Lower lobe of right lung (tissue), 2 donors: ENCODE data around the gene NCF4. TPM values are rescaled to one million over a fixed set of nuclear protein-coding genes. Genes with fewer than 3 reads are reported as not detected.

Experiments
- ATAC-seq, 2 donors: fragments of 200-7000 bp; cut with Tn5 transposase; one replicate each; pipeline ENCODE4 v1.9.1; 2020 to 2022; ENCODE audit warnings: mild to moderate bottlenecking in 2 of 2, moderate library complexity in 2 of 2
- DNase-seq: peaks from one replicate; pipeline ENCODE4 v3.0.0-alpha.2; 2020
- H3K27ac ChIP-seq: fragments of 200-600 bp; one replicate; pipeline ENCODE4 v1.8.0; 2022
- H3K27me3 ChIP-seq: fragments of 200-600 bp; one replicate; pipeline ENCODE4 v1.8.0; 2022; ENCODE audit warnings: low read depth
- H3K36me3 ChIP-seq: fragments of 200-600 bp; one replicate; pipeline ENCODE4 v1.8.0; 2022; ENCODE audit warnings: mild to moderate bottlenecking
- H3K4me1 ChIP-seq: fragments of 200-600 bp; one replicate; pipeline ENCODE4 v1.8.0; 2022
- H3K4me3 ChIP-seq: fragments of 200-600 bp; one replicate; pipeline ENCODE4 v1.8.0; 2022; ENCODE audit warnings: mild to moderate bottlenecking
- H3K9me3 ChIP-seq: fragments of 200-600 bp; one replicate; pipeline ENCODE4 v1.8.0; 2022
- CTCF ChIP-seq: fragments of 200-600 bp; IDR thresholded peaks from one replicate; pipeline ENCODE4 v1.8.0; 2022; ENCODE audit warnings: antibody characterized with exemption, mild to moderate bottlenecking
- intact Hi-C: fragments of 100-400 bp; cut with DNase I; formaldehyde crosslinking; loops from one replicate; pipeline ENCODE4 v1.11.0; 2022
- total RNA-seq: library from RNA; stranded (reverse); fragmentation: NEBNext Ultra II Directional; extraction: Animal tissue kit (Norgen Biotek cat#: 25700); gene quantifications from one replicate; pipeline ENCODE4 v1.2.1, GENCODE V29; 2021
- donor health status: DM: no; HTN: yes; CAD: no; lungs with severe emphysema.

Gene NCF4
- total RNA-seq, 1 donor from 2014 or later, result 55.3 TPM

GRCh38 chr22:36830601-36831000 is 30.2 kb upstream of the NCF4 start:
- no peak overlapping the region for H3K4me3 ChIP-seq
- H3K4me1 ChIP-seq, result peaks cover 5% of the 10 kb centered on the region
- DNase-seq (no peak), ATAC-seq (no peak)
- H3K27me3 ChIP-seq, result peaks cover 25% of the 10 kb centered on the region
- no peak overlapping the region for H3K27ac ChIP-seq
- no peak for TF ChIP-seq CTCF
- intact Hi-C loops, result no loop called here
- H3K36me3 ChIP-seq, result no peaks in the 10 kb centered on the region
- no peaks in the 10 kb centered on the region for H3K9me3 ChIP-seq

- H3K27me3 ChIP-seq, result peaks cover 27% of the 10 kb centered on the region
- H3K9me3 ChIP-seq, result no peaks in the 10 kb centered on the region
- no peak for DNase-seq
- peaks cover 5% of the 10 kb centered on the region for H3K4me1 ChIP-seq
- H3K36me3 ChIP-seq, result no peaks in the 10 kb centered on the region
- no peak overlapping the region for H3K4me3 ChIP-seq
- no peak for ATAC-seq
- TF ChIP-seq CTCF, result no peak
- intact Hi-C loops, result no loop called here
- no peak overlapping the region for H3K27ac ChIP-seq
Measured at GRCh38 chr22:36831206-36831605, 29.6 kb upstream of the NCF4 start.

GRCh38 chr22:36831717-36832116 is 29.1 kb upstream of the NCF4 start:
- DNase-seq (no peak), ATAC-seq (peak in 1 of 2 donors; percentile 41)
- Histone ChIP-seq H3K27me3 (peaks cover 23% of the 10 kb centered on the region), H3K27ac (no peak overlapping the region), H3K9me3 (no peaks in the 10 kb centered on the region), H3K4me3 (no peak overlapping the region), H3K4me1 (peaks cover 5% of the 10 kb centered on the region), H3K36me3 (no peaks in the 10 kb centered on the region)
- no peak for TF ChIP-seq CTCF
- intact Hi-C loops, result no loop called here

- Histone ChIP-seq H3K4me1 (peaks cover 5% of the 10 kb centered on the region), H3K36me3 (no peaks in the 10 kb centered on the region), H3K27me3 (peaks cover 22% of the 10 kb centered on the region), H3K9me3 (no peaks in the 10 kb centered on the region), H3K27ac (no peak overlapping the region), H3K4me3 (no peak overlapping the region)
- DNase-seq (no peak), ATAC-seq (peak in 1 of 2 donors; percentile 52)
- no peak for TF ChIP-seq CTCF
- intact Hi-C loops, result no loop called here
Measured at GRCh38 chr22:36833073-36833472, 27.7 kb upstream of the NCF4 start.

- no peaks in the 10 kb centered on the region for H3K9me3 ChIP-seq
- H3K27me3 ChIP-seq, result peaks cover 30% of the 10 kb centered on the region
- no peak overlapping the region for H3K27ac ChIP-seq
- no peaks in the 10 kb centered on the region for H3K36me3 ChIP-seq
- intact Hi-C loops, result no loop called here
- no peak overlapping the region for H3K4me3 ChIP-seq
- ATAC-seq, result no peak
- TF ChIP-seq CTCF, result no peak
- no peak for DNase-seq
- H3K4me1 ChIP-seq, result peaks cover 5% of the 10 kb centered on the region
Measured at GRCh38 chr22:36835903-36836302, 24.9 kb upstream of the NCF4 start.
